A549 (cell line): Measurements from ENCODE around the gene TACR3. TPM values are rescaled to one million over a fixed set of nuclear protein-coding genes. Genes with fewer than 3 reads are reported as not detected.

Experiments used
- ATAC-seq, 2 experiments: fragments of 200-7000 bp in 1 of 2; fragments of >200 bp in 1 of 2; cut with Nextera tagmentation in 1 of 2; cut with Tn5 transposase in 1 of 2; 3 replicates each; pipeline versions ENCODE4 v1.8.0 to v1.9.1; 2018 to 2020; ENCODE audit warnings: mild to moderate bottlenecking in 1 of 2, moderate library complexity in 1 of 2
- CTCF ChIA-PET: fragments of 300-600 bp; sonication (Branson Sonifier 250); formaldehyde crosslinking; extraction: SDS; loops from one replicate; lab custom pipeline; 2021; ENCODE audit warnings: antibody characterized with exemption, inconsistent platforms; lab: Yijun Ruan, JAX
- POLR2A ChIA-PET: fragments of 350-600 bp; formaldehyde crosslinking; extraction: SDS; loops from one replicate; lab custom pipeline; 2021; ENCODE audit warnings: antibody characterized with exemption, inconsistent platforms; lab: Yijun Ruan, JAX
- DNase-seq, 2 experiments: peaks; one replicate each; pipeline versions ENCODE4 v3.0.0 to v3.0.0-alpha.2; 2011 to 2016; ENCODE audit warnings: low read depth in 1 of 2, low spot score in 1 of 2
- FAIRE-seq: peaks from 2 replicates; lab custom pipeline; 2011; peaks lifted over from hg19 to GRCh38; lab: Jason Lieb, UNC
- H3K27ac ChIP-seq, 2 experiments: fragments of >200 bp; sonication (Bioruptor Twin); formaldehyde crosslinking; 3 replicates each; pipeline ENCODE4 v1.5.1; 2016 to 2017
- H3K4me1 ChIP-seq: fragments of >200 bp; sonication (Bioruptor Twin); formaldehyde crosslinking; 3 replicates; pipeline ENCODE4 v1.6.1; 2016
- H3K4me2 ChIP-seq: fragments of >200 bp; sonication (Bioruptor Twin); formaldehyde crosslinking; 3 replicates; pipeline ENCODE4 v1.6.1; 2016
- H3K4me3 ChIP-seq: fragments of >200 bp; sonication (Bioruptor Twin); formaldehyde crosslinking; 3 replicates; pipeline ENCODE4 v1.5.1; 2016
- H3K9me3 ChIP-seq: fragments of >200 bp; sonication (Bioruptor Twin); formaldehyde crosslinking; 3 replicates; pipeline ENCODE4 v1.6.1; 2016
- BHLHE40 ChIP-seq: IDR thresholded peaks from 2 replicates; pipeline ENCODE4 v1.6.1; 2012; ENCODE audit warnings: low read depth, low read length, inconsistent platforms
- CBX8 ChIP-seq: fragments of 200-600 bp; sonication (generic); IDR thresholded peaks from 2 replicates; pipeline ENCODE4 v1.6.1; 2016
- CEBPB ChIP-seq, 2 experiments: fragments of >200 bp in 1 of 2; sonication (Bioruptor Twin) in 1 of 2; formaldehyde crosslinking in 1 of 2; IDR thresholded peaks; 2 replicates each; pipeline ENCODE4 v1.6.1; 2012 to 2016
- CTCF ChIP-seq: fragments of >200 bp; sonication (Bioruptor Twin); formaldehyde crosslinking; IDR thresholded peaks from 3 replicates; pipeline ENCODE4 v1.5.1; 2016
- ESRRA ChIP-seq: fragments of 150-350 bp; IDR thresholded peaks from 2 replicates; pipeline ENCODE4 v1.6.1; 2014; ENCODE audit warnings: mild to moderate bottlenecking, low read length, borderline replicate concordance
- FOSB ChIP-seq: fragments of 250-450 bp; sonication (Bioruptor Pico); IDR thresholded peaks from 2 replicates; pipeline ENCODE4 v1.5.0; 2020; ENCODE audit warnings: mild to moderate bottlenecking, moderate library complexity
- FOXS1 ChIP-seq: fragments of 250-450 bp; sonication (Bioruptor Pico); IDR thresholded peaks from 2 replicates; pipeline ENCODE4 v1.5.0; 2020; ENCODE audit warnings: mild to moderate bottlenecking, moderate library complexity
- HDAC2 ChIP-seq: fragments of 200-600 bp; sonication (generic); IDR thresholded peaks from 2 replicates; pipeline ENCODE4 v1.6.1; 2016
- HEYL ChIP-seq: fragments of 250-450 bp; sonication (Bioruptor Pico); IDR thresholded peaks from 2 replicates; pipeline ENCODE4 v1.8.0; 2021; ENCODE audit warnings: mild to moderate bottlenecking, moderate library complexity
- HOXA7 ChIP-seq: fragments of 250-450 bp; sonication (Bioruptor Pico); IDR thresholded peaks from 2 replicates; pipeline ENCODE4 v1.5.0; 2020; ENCODE audit warnings: mild to moderate bottlenecking, moderate library complexity
- JUNB ChIP-seq: fragments of >200 bp; sonication (Bioruptor Twin); formaldehyde crosslinking; IDR thresholded peaks from 2 replicates; pipeline ENCODE4 v1.6.1; 2016
- MAZ ChIP-seq: fragments of 150-350 bp; IDR thresholded peaks from 2 replicates; pipeline ENCODE4 v1.6.1; 2014; ENCODE audit warnings: antibody characterized with exemption, low read depth, low read length, borderline replicate concordance
- NFE2L2 ChIP-seq: fragments of 150-350 bp; conservative IDR thresholded peaks from 2 replicates; pipeline ENCODE4 v1.6.1; 2014; ENCODE audit warnings: low read length
- NR3C1 ChIP-seq: fragments of >200 bp; sonication (Bioruptor Twin); formaldehyde crosslinking; IDR thresholded peaks from 3 replicates; pipeline ENCODE4 v1.6.1; 2017
- PBX3 ChIP-seq: IDR thresholded peaks from 2 replicates; pipeline ENCODE4 v1.6.1; 2012
- POLR2AphosphoS2 ChIP-seq: conservative IDR thresholded peaks from 2 replicates; pipeline ENCODE4 v1.6.1; 2012; ENCODE audit warnings: low read length, improper control_type of control experiment, inconsistent platforms
- RAD21 ChIP-seq, 2 experiments: fragments of >200 bp in 1 of 2; sonication (Bioruptor Twin) in 1 of 2; formaldehyde crosslinking in 1 of 2; IDR thresholded peaks in 1 of 2; conservative IDR thresholded peaks in 1 of 2; 2 replicates in 1 of 2; 3 replicates in 1 of 2; pipeline ENCODE4 v1.6.1; 2012 to 2018; ENCODE audit warnings: inconsistent platforms in 1 of 2
- RARB ChIP-seq: fragments of 250-450 bp; sonication (Bioruptor Pico); IDR thresholded peaks from 2 replicates; pipeline ENCODE4 v1.8.0; 2021; ENCODE audit warnings: mild to moderate bottlenecking, moderate library complexity
- RFX5 ChIP-seq: fragments of 450-650 bp; IDR thresholded peaks from 2 replicates; pipeline ENCODE4 v1.7.1; 2014; ENCODE audit warnings: antibody characterized with exemption, mild to moderate bottlenecking, moderate library complexity
- USF2 ChIP-seq: fragments of 450-650 bp; IDR thresholded peaks from 2 replicates; pipeline ENCODE4 v1.6.1; 2014; ENCODE audit warnings: antibody characterized with exemption
- WGBS: methylation state at CpG from one replicate; pipeline ENCODE4 v1.1.6; 2017; ENCODE audit errors: missing lambda C conversion rate; 5-methylcytosine and 5-hydroxymethylcytosine counted together
- polyA plus RNA-seq, 4 experiments: library from polyadenylated mRNA; depleted of rRNA in 3 of 4; stranded (reverse); fragments of >200 nt; fragmentation: RNase III in 1 of 4; extraction: RNeasy Plus Mini Kit Qiagen cat#74134 plus additional on column Dnase treatment in 1 of 4; gene quantifications; 2 replicates in 3 of 4; 3 replicates in 1 of 4; pipeline ENCODE4 v1.2.3, GENCODE V29; 2011 to 2017
- TF ChIP-seq, protein P1 (sequence below): fragments of 250-450 bp; sonication (Bioruptor Pico); IDR thresholded peaks from 2 replicates; pipeline ENCODE4 v1.5.0; 2020; ENCODE audit warnings: low read depth, mild to moderate bottlenecking, moderate library complexity

TACR3 gene
- polyA plus RNA-seq, 2 of the 4 experiments (the other 2 are of a cell fraction) = not detected

- no peak for FAIRE-seq
- DNase-seq = no peak
- ATAC-seq = no peak
- Histone ChIP-seq H3K4me1 (no peaks in the 10 kb centered on the region), H3K4me3 (no peak overlapping the region), H3K9me3 (no peaks in the 10 kb centered on the region), H3K27ac (no peak overlapping the region), H3K4me2 (no peak overlapping the region)
- CTCF ChIA-PET = no interaction called here
- WGBS = 6% methylated on average over 2 of the region's 2 CpGs
- POLR2A ChIA-PET = no interaction called here
- TF ChIP-seq CBX8 (no peak), NFE2L2 (no peak), JUNB (no peak), RAD21 (conservative IDR thresholded peaks at IDR 0.05 in 1 of 2, IDR thresholded peaks at IDR 0.05 in 1 of 2) (no peak), BHLHE40 (no peak), CTCF (no peak), USF2 (no peak), POLR2AphosphoS2 (no peak), RARB (CRISPR knock-in tag) (no peak), RFX5 (no peak), HOXA7 (no peak), FOXS1 (no peak), HDAC2 (no peak), FOSB (no peak)
Measured at GRCh38 chr4:103664436-103665075, 55.2 kb downstream of the TACR3 start.

GRCh38 chr4:103648541-103648940 lies 71.2 kb downstream of the TACR3 start:
- no peak overlapping the region for H3K4me2 ChIP-seq
- no peak for DNase-seq
- no peak for FAIRE-seq
- no peak for TF ChIP-seq CTCF
- no peak for TF ChIP-seq MAZ
- no peak for TF ChIP-seq CEBPB (IDR thresholded peaks at IDR 0.05)
- no peak for TF ChIP-seq FOSB
- no peak for TF ChIP-seq HEYL (CRISPR knock-in tag)
- TF ChIP-seq NR3C1 = no peak
- no peak for TF ChIP-seq PBX3
- no peak for TF ChIP-seq ESRRA
- TF ChIP-seq, protein P1, sequence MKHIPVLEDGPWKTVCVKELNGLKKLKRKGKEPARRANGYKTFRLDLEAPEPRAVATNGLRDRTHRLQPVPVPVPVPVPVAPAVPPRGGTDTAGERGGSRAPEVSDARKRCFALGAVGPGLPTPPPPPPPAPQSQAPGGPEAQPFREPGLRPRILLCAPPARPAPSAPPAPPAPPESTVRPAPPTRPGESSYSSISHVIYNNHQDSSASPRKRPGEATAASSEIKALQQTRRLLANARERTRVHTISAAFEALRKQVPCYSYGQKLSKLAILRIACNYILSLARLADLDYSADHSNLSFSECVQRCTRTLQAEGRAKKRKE (CRISPR knock-in tag) = no peak
- TF ChIP-seq, all 56 proteins: peak for 0
- ATAC-seq = no peak
- H3K27ac ChIP-seq = no peak overlapping the region
- no peaks in the 10 kb centered on the region for H3K4me1 ChIP-seq
- no peaks in the 10 kb centered on the region for H3K9me3 ChIP-seq
- POLR2A ChIA-PET = no interaction called here
- H3K4me3 ChIP-seq = no peak overlapping the region
- CTCF ChIA-PET = no interaction called here
